Measurements from ENCODE around the gene CPNE9.
"Not testable (repeated sequence)": the region's sequence is repeated elsewhere in the genome, so short reads cannot be mapped to it uniquely, and the experiment has no call there.

The CPNE9 gene

DNA sequence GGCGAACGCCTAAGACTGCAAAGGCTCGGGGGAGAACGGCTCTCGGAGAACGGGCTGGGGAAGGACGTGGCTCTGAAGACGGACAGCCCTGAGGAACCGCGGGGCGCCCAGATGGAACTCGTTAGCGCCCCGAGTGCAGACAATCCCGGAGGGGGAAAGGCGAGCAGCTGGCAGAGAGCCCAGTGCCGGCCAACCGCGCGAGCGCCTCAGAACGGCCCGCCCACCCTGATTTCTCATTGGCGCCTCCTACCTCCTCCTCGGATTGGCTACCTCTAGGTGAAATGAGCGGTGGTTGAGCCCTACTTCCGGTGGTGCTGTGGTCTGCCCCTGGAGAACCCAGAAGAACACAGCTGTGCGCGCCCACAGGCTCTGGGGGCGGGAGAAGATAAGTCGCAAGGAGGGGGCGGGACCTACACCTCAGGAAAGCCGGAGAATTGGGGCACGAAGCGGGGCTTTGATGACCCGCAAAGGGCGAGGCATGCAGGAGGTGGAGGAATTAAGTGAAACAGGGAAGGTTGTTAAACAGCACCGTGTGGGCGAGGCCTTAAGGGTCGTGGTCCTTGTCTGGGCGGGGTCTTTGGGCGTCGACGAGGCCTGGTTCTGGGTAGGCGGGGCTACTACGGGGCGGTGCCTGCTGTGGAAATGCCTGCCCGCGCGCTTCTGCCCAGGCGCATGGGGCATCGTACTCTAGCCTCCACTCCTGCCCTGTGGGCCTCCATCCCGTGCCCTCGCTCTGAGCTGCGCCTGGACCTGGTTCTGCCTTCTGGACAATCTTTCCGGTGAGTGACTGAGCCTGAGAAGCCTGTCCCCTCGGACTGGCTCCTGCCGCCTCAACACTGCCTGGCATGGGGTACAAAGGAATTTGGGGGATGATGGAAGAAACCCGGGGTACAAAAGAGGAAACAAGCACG lies 46.3 kb downstream of the CPNE9 start, which contains the start of gene OGG1:
OGG1 (plus strand) TSS at position 308 of the 911 bp plus-strand sequence; CDS start at position 643, 335 bp downstream.
- peak; percentile 99 for DNase-seq

DNA sequence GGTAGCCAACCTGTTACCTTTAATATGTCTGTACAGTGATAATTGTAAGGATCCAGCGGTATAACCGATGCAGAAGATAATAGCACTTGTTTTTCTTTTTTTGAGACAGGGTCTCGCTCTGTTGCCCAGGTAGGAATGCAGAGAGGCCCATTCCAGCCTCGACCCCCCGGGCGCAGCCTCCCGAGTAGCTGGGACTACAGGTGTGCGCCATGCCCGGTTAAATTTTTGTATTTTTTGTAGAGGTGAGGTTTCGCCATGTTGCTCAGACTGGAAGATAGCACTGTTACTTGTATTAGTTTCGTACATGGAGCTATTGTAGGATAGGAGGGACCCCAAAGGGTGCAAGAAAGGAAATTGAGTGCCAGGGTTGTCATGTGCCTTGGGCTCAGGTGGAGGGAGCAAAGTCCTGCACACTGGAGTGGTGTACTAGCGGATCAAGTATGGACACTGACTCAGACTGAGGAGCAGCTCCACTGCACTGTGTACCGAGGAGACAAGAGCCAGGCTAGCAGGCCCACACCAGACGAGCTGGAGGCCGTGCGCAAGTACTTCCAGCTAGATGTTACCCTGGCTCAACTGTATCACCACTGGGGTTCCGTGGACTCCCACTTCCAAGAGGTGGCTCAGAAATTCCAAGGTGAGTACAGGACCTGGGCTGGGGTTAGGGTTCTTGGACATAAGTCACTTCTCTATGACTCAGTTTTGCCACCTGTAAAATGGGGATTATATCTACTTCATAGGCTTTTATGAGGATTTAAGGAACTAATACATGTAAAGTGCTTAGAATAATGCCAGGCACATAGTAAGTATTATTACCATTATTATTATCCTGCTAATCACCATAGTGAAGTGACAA lies 47.2 kb downstream of the CPNE9 start:
- no peak for DNase-seq

DNA sequence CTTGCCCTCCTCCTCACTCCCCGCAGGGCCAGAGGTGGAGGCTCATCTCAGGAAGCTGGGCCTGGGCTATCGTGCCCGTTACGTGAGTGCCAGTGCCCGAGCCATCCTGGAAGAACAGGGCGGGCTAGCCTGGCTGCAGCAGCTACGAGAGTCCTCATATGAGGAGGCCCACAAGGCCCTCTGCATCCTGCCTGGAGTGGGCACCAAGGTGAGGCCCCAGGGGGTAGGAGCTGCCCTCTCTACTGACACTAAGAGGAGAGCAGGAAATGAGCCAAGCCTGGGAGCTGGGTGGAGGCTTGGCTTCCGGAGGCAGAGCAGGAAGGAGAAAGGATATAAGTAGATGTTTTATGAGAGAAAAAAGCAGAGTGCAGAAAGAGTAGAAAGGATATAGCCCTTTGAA lies 51.0 kb downstream of the CPNE9 start:
- peak; percentile 21 for DNase-seq

DNA sequence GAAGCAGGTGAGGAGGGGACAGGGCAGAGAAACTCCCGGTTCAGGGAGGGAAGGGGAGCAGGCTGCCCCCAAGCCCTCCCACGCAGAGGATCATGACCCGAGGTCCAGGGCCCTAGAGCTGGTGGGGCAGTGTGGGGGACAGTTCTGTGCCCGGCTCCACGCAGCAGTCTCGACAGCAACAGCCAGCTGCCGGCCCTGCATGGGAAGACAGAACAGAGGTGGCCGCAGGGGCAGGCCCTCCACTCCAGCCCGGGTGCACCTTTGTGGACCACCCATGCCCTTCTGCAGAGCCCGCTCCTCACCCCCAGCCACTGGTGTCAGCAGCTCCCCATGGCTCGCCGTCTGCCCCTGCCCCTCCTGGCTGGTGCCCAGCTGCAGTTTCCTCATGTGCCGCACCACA lies 53.8 kb downstream of the CPNE9 start:
- DNase-seq, result no peak

DNA sequence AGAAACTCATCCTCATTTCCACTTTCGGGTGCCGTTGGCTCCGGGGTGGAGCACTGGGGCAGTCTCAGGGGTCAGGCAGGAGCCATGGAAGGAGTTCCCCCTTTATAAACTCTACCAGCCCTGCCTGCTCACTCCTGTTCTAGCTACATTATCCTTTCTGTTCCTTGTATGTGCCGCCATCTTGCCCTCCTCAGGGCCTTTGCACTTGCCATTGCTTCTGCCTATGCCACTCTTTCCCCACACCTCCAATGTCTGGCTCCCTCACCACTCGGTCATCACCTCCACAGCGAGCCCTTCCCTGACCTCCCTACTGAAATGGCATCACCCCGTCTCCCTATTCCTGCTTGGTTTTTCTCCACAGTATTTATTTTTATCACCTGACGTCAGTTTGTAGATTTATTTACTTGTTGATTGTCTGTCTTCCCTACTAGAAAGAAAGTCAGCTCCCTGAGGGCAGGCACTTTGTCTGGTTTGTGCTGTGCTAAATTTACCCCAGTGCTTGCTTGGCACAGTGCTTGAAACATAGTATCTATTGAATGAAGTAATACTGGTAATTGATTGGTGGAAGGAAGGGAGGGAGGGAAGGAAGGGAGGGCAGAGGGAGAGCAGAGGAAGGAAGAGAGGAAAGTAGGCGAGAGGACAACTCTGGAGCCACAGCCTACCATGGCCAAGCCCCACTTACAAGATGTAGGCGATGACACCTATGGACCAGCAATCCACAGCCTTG lies 57.3 kb downstream of the CPNE9 start:
- no peak for DNase-seq

DNA sequence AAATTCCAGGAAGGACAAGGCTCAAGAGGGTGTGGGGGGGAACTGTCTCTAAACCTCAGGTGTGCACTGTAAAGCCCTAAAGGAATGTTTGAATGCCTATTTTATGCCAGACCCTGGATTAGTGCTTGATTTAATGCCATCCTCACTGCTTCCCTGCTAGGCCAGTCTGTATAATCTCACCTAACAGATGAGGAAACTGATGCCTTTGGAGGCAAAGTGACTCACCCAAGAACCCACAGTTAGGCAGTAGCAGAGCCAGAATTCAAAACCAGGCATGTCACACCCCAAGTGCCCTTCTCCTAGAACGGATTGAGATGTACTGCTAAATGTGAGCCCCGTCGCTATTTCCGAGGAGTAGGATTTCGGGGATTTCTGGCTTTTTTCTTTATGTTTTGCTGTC lies 58.3 kb downstream of the CPNE9 start:
- DNase-seq, result no peak

DNA sequence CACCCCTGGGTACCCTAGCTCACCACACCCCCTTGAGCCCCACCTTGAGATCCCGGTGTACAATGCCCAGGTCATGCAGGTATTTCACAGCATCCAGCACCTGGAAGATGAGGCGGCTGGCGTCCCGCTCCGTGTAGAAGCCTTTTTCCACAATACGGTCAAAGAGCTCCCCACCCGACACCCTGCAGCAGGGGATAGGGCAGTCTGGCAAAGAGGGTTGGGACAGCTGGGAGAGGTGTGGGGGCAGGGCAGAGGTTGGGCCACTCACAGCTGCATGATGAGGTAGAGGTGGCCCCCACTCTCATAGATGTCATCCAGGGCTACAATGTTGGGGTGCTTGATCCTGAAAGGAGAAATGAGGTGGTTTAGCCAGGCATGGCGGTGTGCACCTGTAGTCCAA lies 59.2 kb downstream of the CPNE9 start:
- DNase-seq, result no peak

DNA sequence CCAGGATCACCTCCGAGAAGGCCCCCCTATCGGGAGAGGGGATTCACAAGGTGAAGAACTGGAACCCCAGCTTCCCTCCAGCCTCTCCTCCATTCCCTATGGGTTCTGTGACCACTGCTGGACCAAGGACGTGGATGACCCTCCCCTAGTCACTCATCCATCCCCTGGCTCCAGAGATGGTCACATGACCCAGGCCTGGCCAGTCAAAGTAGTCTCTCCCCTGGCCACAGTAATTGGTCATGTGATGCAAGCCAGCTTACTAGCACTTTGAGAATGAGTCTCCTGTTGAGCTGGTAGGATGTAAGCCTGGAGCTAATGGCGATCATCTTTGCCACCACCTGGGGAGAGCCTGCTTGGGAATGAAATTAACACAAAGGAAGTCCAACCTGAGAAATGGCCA lies 62.2 kb downstream of the CPNE9 start:
- DNase-seq, result no peak

DNA sequence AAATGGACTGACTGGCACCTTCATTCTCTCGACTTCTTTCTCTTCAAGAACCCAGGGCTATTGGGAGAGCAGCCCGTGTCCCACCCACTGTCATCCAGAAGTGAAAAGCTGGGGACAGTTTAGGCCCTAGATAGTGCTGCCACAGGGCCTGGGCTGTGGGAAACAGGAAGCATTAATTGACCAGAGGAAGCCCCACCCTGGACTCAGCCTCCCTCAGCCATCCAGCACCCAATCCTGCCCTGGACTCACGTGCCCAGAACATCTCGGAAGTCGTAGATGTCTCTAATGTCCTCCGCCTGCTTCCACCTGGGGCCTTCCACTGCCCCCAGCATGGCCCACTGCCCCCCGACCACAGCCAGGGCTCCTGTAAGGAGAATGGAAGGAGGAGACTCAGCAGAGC lies 63.8 kb downstream of the CPNE9 start:
- no peak for DNase-seq

DNA sequence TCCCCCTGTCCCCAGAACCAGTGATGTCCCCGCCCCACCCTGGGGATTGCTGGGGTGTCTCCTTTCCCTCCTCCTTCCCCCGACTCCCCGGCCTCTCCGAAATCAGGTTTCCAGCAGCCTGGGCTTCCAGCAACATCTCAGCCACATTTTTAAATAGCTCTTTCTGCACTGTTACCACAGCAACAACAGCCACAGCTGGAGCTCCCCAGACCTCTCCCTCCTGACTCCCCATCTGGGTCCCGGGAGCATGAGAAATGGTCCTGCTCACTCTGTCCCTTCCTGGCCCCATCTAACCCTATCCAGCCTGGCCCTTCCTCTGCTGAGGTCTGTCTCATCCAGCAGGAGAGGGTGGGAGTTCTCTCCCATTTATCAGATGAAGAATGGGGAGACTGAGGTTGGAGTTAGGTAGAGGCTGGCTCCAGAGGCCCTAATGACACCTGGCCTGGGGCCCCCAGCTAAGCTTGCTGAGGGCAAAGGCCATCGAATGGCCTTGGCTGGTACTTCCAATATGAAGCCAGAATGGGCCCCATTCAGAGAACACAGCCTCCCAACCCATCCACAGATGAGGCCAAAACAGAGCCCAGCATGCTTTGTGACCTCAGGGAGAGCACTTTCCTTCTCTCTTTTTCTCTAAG lies 64.6 kb downstream of the CPNE9 start:
- DNase-seq, result no peak

DNA sequence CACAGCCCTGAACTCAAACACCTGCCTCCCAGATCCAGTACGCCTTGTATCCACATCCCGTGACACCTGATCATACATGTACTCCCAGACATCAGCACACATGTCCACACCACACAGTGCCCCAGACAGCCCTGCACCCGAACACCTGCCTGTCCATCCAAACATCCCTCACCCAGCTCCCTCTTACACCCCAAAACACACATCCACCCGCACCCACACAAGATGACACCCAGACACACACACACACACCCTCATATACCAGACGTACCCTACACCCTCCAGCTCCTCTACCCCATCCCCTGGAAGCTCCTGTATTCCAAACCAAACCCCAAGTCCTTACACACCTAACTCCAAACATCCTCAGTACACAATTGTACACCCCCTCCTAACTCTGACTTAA lies 65.4 kb downstream of the CPNE9 start:
- no peak for DNase-seq

DNA sequence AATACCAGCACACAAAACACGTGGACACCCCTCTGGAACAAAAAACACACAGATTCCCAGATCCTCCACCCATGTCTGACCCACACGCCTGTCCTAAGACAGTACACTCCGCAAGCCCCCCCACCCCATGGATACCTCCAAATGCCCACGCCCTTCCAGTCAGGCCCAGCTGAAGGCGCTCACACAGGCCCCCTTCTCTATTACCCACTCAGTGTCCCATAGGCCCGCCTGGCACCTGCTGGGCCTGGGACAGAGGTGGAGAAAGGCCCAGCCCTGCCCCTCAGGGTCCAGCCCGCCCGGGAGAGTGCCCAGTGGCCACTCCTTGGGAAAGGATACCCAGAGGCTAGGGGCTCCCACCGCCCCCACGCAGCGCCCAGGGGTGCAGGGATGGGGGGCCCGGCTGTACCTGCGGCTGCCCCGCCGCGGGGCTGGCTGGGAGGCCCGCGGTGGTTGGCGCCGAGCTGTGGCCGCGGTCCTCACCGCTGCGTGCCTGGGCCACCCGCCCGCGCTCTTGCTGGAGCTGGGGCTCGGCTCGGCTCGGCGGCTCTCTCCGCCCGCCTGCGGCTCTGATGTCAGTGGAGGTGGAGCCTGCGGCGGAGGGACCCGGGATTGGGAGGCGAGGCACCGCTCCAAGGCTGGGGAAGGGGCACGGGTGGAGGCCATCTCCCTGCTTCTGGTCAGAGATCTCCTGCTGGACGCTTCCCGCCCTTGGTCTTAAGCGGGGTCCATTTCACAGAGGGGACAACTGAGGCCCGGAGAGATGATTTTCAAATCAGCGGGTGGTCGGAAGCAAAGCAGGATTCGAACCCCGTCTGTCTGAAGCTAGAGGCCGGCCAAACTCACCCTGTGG lies 66.0 kb downstream of the CPNE9 start, which contains the start of gene CAMK1:
CAMK1 (minus strand) TSS at position 522 of the 850 bp plus-strand sequence. CDS start 2,198 bp downstream, outside the sequence.
- peak; percentile 80 for DNase-seq

DNA sequence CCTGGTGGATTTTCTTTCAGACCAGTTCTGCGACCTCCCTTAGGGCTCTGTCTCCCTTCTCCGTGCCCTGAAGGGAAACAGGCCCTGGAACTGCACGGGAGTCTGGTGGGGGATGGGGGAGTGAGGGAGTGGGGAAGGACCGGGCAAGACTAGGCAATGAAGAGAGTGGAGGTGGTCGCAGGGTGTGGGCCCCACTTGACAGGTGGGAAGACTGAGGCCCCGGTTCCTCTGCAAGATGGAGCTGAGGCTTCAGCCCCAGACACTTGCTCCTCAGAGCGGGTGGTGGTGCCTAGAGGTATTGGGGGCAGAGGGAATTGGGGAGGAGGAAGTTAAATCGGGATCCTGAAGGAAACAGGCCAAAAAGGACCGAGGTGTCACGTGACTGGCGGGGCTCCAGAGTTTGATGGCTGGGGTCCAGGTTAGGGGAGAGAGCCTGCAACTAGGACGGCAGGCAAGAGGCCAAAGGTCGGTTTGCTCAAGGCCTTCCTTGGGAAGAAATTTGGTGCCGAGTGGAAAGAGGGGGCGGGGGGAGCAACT lies 66.7 kb downstream of the CPNE9 start:
- DNase-seq, result no peak

DNA sequence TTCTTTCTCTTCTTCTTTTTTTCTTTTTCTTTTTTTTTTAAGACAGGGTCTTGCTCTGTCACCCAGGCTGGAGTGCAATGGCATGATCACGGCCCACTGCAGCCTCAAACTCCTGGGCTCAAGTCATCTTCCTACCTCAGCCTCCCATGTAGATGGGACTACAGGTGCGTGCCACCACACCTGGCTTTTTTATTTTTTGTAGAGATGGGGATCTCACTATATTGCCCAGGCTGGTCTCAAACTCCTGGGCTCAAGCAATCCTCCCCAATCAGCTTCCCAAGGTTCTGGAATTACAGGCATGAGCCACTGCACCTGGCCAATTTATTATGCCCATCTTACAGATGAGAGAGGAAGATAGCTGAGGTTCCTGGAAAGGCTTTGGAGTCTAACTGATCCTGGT lies 67.4 kb downstream of the CPNE9 start:
- DNase-seq, result not testable (repeated sequence)

DNA sequence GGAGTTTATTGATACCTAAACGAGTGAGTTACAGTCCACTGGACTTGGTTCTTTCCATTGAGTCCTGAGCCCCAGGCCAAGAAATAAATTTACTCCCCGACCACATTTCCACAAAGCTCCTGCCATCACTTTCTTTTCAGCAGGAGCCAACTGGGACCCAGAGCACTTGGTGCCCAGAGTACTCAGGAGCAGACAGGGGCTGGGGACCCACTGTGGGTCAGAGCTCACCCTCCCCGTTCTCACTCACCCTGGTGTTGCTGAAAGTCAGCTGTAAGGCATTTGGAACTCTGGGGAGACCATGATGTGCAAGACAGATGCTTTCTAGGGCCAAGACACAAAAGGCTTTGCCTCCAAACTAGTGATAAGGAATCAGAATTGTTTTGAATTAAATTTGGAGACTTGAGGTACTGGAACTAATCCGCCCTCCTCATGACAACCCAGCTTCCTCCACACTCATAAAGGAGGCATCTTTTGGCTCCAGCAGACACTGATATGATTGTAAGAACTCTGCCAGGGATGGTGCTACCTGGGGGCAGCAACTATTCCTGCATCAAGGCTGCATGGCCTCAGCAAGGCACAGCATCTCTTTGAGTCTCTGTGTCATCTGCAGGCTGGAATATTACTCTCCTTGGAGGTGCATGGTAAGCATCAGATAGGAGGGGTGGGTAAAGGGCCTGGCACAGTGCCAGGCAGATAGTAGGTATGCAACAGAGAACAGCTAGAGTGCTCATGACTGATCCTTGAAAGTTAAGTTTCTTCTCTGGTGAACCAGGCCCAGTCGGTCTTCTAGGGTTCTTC lies 73.5 kb downstream of the CPNE9 start:
- DNase-seq, result no peak

DNA sequence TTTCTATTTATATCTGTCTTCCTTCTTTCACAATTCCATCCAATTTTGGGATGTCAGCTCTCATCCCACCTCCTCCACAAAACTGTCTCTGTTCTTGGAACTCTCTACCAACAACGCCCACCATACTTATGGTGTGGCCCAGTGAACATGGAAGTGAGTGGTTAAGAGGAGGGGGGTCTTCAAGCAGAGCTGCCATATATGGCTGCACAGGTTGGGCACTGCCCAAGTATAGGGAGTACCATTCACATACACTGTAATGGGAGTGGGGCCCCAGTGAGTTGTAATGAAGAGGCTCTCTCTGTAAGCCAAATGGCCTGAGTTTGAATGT lies 74.0 kb downstream of the CPNE9 start:
- no peak for DNase-seq

DNA sequence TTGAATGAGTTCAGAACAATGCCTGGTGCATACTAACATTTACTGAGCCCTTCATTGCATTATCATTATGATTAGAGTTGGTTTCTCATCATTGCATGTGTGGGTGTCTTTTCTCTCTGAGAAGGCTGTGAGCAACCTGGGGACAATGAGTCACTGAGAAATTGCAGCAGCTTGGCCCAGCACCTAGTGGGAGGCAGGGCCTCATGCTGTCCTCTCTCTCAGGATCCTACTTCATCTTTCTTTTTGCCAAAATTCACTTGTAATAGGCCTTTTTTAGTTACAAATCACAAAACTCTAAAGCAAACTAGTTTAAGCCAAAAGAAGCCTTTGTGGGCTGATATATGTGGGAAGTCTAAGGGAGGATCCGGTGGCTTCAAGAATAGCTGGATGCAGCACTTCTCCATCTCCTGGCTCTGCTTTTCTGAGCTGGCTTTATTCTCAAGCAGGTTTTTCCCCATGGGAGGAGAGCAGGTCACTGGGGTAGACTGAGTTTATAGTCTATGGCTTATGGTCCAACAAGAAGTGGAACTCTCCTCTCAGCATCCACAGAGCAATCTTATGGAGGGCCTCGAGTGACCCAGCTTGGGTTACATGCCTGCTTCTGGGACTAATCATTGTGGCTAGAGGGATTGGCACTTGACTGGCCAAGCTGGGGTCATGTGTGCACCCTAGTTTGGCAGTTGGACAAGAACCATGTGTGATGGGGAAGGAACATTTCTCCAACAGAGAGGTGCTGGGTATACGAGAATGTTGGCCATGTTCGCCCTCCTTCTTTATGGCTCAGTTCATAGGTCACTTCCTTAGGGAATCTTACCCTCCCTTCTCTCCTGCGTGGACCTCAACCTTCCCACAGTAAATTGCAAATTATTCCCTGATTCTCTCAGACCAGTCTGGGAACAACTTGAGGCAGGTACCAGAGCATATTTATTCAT lies 74.8 kb downstream of the CPNE9 start:
- peak; percentile 81 for DNase-seq

DNA sequence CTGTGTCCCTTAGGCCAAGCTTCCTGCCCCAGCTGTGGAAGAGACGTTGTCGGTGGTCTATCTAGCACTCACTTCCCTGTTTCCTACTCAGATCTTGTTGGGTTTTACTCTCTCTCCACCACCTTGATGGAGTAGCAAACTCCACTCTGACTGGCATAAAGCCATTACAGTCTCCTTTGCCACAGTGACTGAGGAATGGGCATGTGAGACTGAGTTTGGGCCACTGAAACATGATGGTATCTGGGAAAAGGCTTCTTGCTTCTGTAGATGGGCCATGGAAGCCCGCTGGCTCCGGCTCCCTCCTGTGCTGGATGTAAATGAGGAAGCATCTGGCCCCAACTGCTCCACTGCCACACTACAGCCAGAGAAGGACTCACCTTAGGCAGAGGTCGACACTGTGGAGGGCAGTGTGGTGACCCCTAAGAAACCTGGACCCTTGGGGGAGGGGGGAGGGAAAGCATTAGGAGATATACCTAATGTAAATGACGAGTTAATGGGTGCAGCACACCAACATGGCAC lies 75.5 kb downstream of the CPNE9 start:
- no peak for DNase-seq

All from activated CD4-positive, alpha-beta T cell treated with anti-CD3 and anti-CD28 coated beads, Interleukin-10, Interleukin-2, amounts not matched to agents 100 ng/mL and 50 ng/mL, durations not matched to agents 16 hours and 8 hours (primary cell).